Caco-2 (cell line): ENCODE data around the gene PDZD2. TPM values are rescaled to one million over a fixed set of nuclear protein-coding genes. Genes with fewer than 3 reads are reported as not detected.
"Not testable (repeated sequence)": the region's sequence is repeated elsewhere in the genome, so short reads cannot be mapped to it uniquely, and the experiment has no call there.

Source experiments
- BruUV-seq: library from RNA; stranded (reverse); fragments of 400-500 nt; replicated peaks from 2 replicates; lab custom pipeline; 2021; lab: Mats Ljungman, UMichigan
- CTCF ChIA-PET: fragments of 300-600 bp; sonication (Branson Sonifier 250); formaldehyde crosslinking; loops from one replicate; lab custom pipeline; 2022; ENCODE audit warnings: antibody characterized with exemption; lab: Charles Lee
- POLR2A ChIA-PET: fragments of 300-600 bp; sonication (Branson Sonifier 250); formaldehyde crosslinking; loops from one replicate; lab custom pipeline; 2022; ENCODE audit warnings: antibody characterized with exemption; lab: Charles Lee
- DNase-seq, 2 experiments: peaks; one replicate each; pipeline versions ENCODE4 v3.0.0 to v3.0.0-alpha.2; 2020 to 2022
- H3K27me3 ChIP-seq: replicated peaks from 2 replicates; pipeline ENCODE4 v1.6.0; 2011; ENCODE audit warnings: low read length; ENCODE audit not compliant: control insufficient read depth, insufficient read depth
- H3K36me3 ChIP-seq: 2 replicates; pipeline ENCODE4 v1.5.1; 2011; ENCODE audit warnings: low read length; ENCODE audit not compliant: control insufficient read depth, insufficient read depth
- H3K4me1 ChIP-seq: fragments of 250-450 bp; sonication (Bioruptor Pico); 2 replicates; pipeline ENCODE4 v1.5.1; 2020; ENCODE audit warnings: mild to moderate bottlenecking
- H3K4me3 ChIP-seq: 2 replicates; pipeline ENCODE4 v1.5.1; 2011; ENCODE audit warnings: low read depth, mild to moderate bottlenecking, control low read depth, low read length
- H3K9me3 ChIP-seq: fragments of 250-450 bp; sonication (Bioruptor Pico); 2 replicates; pipeline ENCODE4 v1.5.1; 2020; ENCODE audit warnings: mild to moderate bottlenecking, moderate library complexity
- H3K27ac Mint-ChIP-seq: one replicate; pipeline ENCODE4 v1.8.0; 2022; ENCODE audit warnings: mixed read lengths; ENCODE audit not compliant: unreplicated experiment
- H3K27me3 Mint-ChIP-seq: one replicate; pipeline ENCODE4 v1.8.0; 2022; ENCODE audit warnings: mixed read lengths; ENCODE audit not compliant: insufficient read depth, unreplicated experiment
- H3K36me3 Mint-ChIP-seq: one replicate; pipeline ENCODE4 v1.8.0; 2022; ENCODE audit warnings: mild to moderate bottlenecking, mixed read lengths; ENCODE audit not compliant: insufficient read depth, unreplicated experiment
- H3K4me1 Mint-ChIP-seq: one replicate; pipeline ENCODE4 v1.8.0; 2022; ENCODE audit warnings: low read depth, mixed read lengths; ENCODE audit not compliant: unreplicated experiment
- H3K4me3 Mint-ChIP-seq: one replicate; pipeline ENCODE4 v1.8.0; 2022; ENCODE audit warnings: mild to moderate bottlenecking, moderate library complexity, mixed read lengths; ENCODE audit not compliant: unreplicated experiment
- H3K9me3 Mint-ChIP-seq: one replicate; pipeline ENCODE4 v1.8.0; 2022; ENCODE audit warnings: mixed read lengths; ENCODE audit not compliant: unreplicated experiment
- intact Hi-C: fragments of 100-400 bp; cut with micrococcal nuclease; formaldehyde crosslinking; loops from one replicate; pipeline ENCODE4 v1.10.0; 2022; ENCODE audit not compliant: unreplicated experiment
- total RNA-seq: library from RNA; stranded (reverse); gene quantifications from 2 replicates; pipeline ENCODE4 v1.2.3, GENCODE V29; 2022
- TF ChIP-seq, protein P1 (sequence below), 2 experiments: fragments of 200-600 bp in 1 of 2; IDR thresholded peaks; 1 replicate in 1 of 2; 2 replicates in 1 of 2; pipeline versions ENCODE4 v1.5.1 to v1.8.0; 2011 to 2022; ENCODE audit warnings: antibody characterized with exemption in 1 of 2, control low read depth in 1 of 2, inconsistent platforms in 1 of 2, low read depth in 1 of 2, low read length in 1 of 2, mild to moderate bottlenecking in 1 of 2, moderate library complexity in 1 of 2; ENCODE audit not compliant: insufficient read depth in 1 of 2, severe bottlenecking in 1 of 2, unreplicated experiment in 1 of 2

PDZD2 gene
- total RNA-seq, 1 experiment from 2014 or later = 0.16 TPM

DNA sequence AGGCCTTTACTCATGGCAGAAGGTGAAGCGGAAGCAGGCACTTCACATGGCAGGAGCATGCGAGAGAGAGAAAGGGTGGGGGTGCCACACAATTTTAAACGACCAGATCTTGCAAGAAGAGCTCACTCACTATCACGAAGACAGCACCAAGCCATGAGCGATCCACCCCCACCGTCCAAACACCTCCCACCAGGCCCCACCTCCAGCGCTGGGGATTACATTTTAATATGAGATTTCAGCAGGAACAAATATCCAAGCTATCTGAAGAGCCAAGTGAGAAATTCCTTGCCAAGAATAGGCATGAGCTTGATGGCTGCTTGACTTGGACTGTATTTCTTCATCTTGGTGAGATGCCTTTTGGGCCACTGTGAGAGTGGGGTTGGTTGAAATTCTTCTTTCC, 88.0 kb downstream of the PDZD2 start:
- H3K9me3 Mint-ChIP-seq = no peaks in the 10 kb centered on the region
- ChIA-PET CTCF (no interaction called here), POLR2A (no interaction called here)
- H3K4me3 Mint-ChIP-seq = no peak overlapping the region
- Histone ChIP-seq H3K4me3 (no peak overlapping the region), H3K4me1 (no peaks in the 10 kb centered on the region), H3K27me3 (no peaks in the 10 kb centered on the region), H3K36me3 (no peaks in the 10 kb centered on the region), H3K9me3 (no peaks in the 10 kb centered on the region)
- TF ChIP-seq, protein P1, sequence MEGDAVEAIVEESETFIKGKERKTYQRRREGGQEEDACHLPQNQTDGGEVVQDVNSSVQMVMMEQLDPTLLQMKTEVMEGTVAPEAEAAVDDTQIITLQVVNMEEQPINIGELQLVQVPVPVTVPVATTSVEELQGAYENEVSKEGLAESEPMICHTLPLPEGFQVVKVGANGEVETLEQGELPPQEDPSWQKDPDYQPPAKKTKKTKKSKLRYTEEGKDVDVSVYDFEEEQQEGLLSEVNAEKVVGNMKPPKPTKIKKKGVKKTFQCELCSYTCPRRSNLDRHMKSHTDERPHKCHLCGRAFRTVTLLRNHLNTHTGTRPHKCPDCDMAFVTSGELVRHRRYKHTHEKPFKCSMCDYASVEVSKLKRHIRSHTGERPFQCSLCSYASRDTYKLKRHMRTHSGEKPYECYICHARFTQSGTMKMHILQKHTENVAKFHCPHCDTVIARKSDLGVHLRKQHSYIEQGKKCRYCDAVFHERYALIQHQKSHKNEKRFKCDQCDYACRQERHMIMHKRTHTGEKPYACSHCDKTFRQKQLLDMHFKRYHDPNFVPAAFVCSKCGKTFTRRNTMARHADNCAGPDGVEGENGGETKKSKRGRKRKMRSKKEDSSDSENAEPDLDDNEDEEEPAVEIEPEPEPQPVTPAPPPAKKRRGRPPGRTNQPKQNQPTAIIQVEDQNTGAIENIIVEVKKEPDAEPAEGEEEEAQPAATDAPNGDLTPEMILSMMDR (IDR thresholded peaks at IDR 0.05; ENCODE audit: insufficient read depth in 1 of 2, low read depth in 1 of 2, low read length in 1 of 2, severe bottlenecking in 1 of 2, unreplicated experiment in 1 of 2) = no peak
- intact Hi-C loops = no loop called here
- peaks cover 2% of the 10 kb centered on the region for H3K27me3 Mint-ChIP-seq
- no peaks in the 10 kb centered on the region for H3K4me1 Mint-ChIP-seq
- H3K36me3 Mint-ChIP-seq = no peaks in the 10 kb centered on the region
- H3K27ac Mint-ChIP-seq = no peak overlapping the region
- no peak for DNase-seq
- no TSS peak for BruUV-seq

DNA sequence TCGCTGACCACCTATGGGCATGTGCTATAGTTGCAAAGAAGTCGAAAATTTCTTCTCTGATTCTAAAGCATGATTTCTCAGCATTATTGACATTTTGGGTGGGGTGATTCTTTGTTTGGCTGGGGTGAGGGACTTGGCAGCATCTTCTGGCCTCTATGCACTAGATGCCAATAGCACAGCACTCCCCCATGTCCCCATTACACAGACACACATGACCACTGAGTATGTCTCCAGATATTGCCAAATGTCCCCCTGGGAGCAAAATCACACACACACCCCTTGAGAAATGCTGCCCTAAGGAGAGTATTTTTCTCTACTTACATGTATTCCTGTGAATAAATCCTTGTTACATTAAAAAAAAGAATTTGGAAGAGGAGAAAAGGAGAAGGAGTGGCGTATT, 89.1 kb downstream of the PDZD2 start:
- no TSS peak for BruUV-seq
- Histone ChIP-seq H3K4me3 (no peak overlapping the region), H3K4me1 (no peaks in the 10 kb centered on the region), H3K36me3 (no peaks in the 10 kb centered on the region), H3K9me3 (no peaks in the 10 kb centered on the region), H3K27me3 (no peaks in the 10 kb centered on the region)
- TF ChIP-seq, protein P1 (IDR thresholded peaks at IDR 0.05; ENCODE audit: insufficient read depth in 1 of 2, low read depth in 1 of 2, low read length in 1 of 2, severe bottlenecking in 1 of 2, unreplicated experiment in 1 of 2) = no peak
- H3K4me1 Mint-ChIP-seq = no peaks in the 10 kb centered on the region
- no peak overlapping the region for H3K27ac Mint-ChIP-seq
- H3K4me3 Mint-ChIP-seq = no peak overlapping the region
- H3K27me3 Mint-ChIP-seq = peaks cover 2% of the 10 kb centered on the region
- no peaks in the 10 kb centered on the region for H3K9me3 Mint-ChIP-seq
- ChIA-PET CTCF (no interaction called here), POLR2A (no interaction called here)
- DNase-seq = no peak
- intact Hi-C loops = no loop called here
- no peaks in the 10 kb centered on the region for H3K36me3 Mint-ChIP-seq

DNA sequence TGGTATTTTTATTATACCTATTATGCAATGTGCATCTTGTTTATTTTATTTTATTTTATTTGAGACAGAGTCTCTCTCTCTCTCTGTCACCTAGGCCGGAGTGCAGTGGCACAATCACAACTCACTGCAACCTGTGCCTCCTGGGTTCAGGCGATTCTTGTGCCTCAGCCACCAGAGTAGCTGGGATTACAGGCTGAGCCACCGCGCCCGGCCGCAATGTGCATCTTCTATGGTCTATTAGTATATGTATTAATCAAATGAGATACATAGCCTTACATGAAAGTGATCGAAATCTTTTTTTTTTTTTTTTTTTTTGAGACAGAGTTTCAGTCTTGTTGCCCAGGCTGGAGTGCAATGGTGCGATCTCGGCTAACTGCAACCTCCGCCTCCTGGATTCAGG, 89.9 kb downstream of the PDZD2 start:
- CTCF ChIA-PET, H3K27ac Mint-ChIP-seq, H3K36me3 ChIP-seq, H3K4me1 Mint-ChIP-seq, H3K4me1 ChIP-seq, H3K36me3 Mint-ChIP-seq, BruUV-seq, H3K9me3 Mint-ChIP-seq, H3K27me3 Mint-ChIP-seq, H3K27me3 ChIP-seq, DNase-seq, H3K4me3 Mint-ChIP-seq, intact Hi-C loops, POLR2A ChIA-PET, H3K9me3 ChIP-seq, H3K4me3 ChIP-seq: not testable (repeated sequence)

DNA sequence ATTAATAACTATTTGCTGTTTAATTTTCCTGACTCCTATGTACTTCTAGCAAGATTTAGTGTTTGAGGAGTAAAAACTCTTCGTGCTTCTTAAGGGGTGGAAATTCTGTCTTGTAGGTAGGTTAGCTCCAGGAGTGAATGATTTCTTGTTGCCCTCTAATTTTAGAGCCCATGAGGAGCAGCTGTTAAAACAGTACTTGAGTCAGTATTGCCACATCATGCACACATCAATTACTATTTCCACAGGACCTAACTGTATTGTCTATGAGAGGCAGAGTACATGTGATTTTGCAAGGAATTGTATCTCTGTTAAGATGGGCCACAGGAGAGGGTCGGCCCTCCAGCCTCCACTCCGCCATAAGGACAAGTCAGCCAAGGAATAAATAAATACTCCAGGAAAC, 91.2 kb downstream of the PDZD2 start:
- TF ChIP-seq, protein P1 (IDR thresholded peaks at IDR 0.05; ENCODE audit: insufficient read depth in 1 of 2, low read depth in 1 of 2, low read length in 1 of 2, severe bottlenecking in 1 of 2, unreplicated experiment in 1 of 2) = no peak
- H3K4me3 ChIP-seq = no peak overlapping the region
- ChIA-PET CTCF (no interaction called here), POLR2A (no interaction called here)
- BruUV-seq = no TSS peak
- no peaks in the 10 kb centered on the region for H3K36me3 Mint-ChIP-seq
- no peaks in the 10 kb centered on the region for H3K4me1 Mint-ChIP-seq
- H3K27me3 Mint-ChIP-seq = peaks cover 2% of the 10 kb centered on the region
- DNase-seq = no peak
- H3K4me3 Mint-ChIP-seq = no peak overlapping the region
- H3K9me3 ChIP-seq = no peaks in the 10 kb centered on the region
- H3K9me3 Mint-ChIP-seq = no peaks in the 10 kb centered on the region
- H3K27ac Mint-ChIP-seq = no peak overlapping the region
- no peaks in the 10 kb centered on the region for H3K36me3 ChIP-seq
- intact Hi-C loops = no loop called here
- no peaks in the 10 kb centered on the region for H3K27me3 ChIP-seq
- no peaks in the 10 kb centered on the region for H3K4me1 ChIP-seq
